ENCODE data around the gene KCNIP4. TPM values are rescaled to one million over a fixed set of nuclear protein-coding genes. Genes with fewer than 3 reads are reported as not detected.

KCNIP4 gene
- polyA plus RNA-seq, 3 donors = 0.09 to 0.25 TPM; not detected in 1

DNA sequence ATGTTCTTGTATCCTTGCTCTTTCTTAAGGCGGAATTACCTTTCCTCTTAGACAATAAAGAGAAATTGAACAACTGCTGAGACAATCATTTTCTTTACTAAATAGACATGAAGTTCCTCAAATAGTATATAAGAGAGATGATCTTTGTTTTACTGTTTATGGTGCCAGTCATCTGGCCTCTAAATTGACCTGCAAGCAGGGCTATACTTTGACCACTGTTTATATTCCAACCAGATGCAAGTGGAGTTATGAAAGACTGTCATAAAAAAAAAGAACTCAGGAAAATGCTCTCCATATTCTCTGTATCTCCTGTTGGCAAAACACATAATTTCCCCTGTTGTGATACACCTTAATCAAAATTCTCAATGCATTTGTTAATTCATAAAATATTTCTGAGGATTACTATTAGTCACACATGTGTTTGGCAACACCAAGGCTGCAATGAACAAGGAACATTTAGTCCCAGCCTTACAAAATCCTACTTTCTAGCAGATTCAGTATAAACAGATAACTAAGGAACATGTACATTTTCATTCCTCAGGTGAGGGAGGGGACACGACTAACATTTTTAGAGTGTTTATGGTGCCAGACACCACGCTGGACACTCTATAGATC, 562.3 kb downstream of the KCNIP4 start:
- no peak for DNase-seq
- Histone ChIP-seq H3K36me3 (replicated peaks in 1 of 2; ENCODE audit: control insufficient read depth in 1 of 2, insufficient read depth in 2 of 2, low read length in 2 of 2) (no peaks in the 10 kb centered on the region), H4K20me1 (ENCODE audit: insufficient read depth, low read length) (no peaks in the 10 kb centered on the region), H3K9ac (ENCODE audit: insufficient read depth, low read length, poor library complexity, severe bottlenecking) (no peak overlapping the region), H3K9me3 (replicated peaks in 1 of 2; ENCODE audit: control insufficient read depth in 1 of 2, insufficient read depth in 1 of 2, low read length in 2 of 2) (no peaks in the 10 kb centered on the region), H3K79me2 (ENCODE audit: insufficient read depth, low read length) (no peaks in the 10 kb centered on the region), H3K27me3 (ENCODE audit: control insufficient read depth in 2 of 2, insufficient read depth in 2 of 2, low read length in 2 of 2) (no peaks in the 10 kb centered on the region), H3K4me1 (ENCODE audit: control insufficient read depth in 1 of 2, insufficient read depth in 2 of 2, low read length in 2 of 2) (no peaks in the 10 kb centered on the region), H3K27ac (ENCODE audit: low read depth in 1 of 2, low read length in 2 of 2) (no peak overlapping the region), H3K4me2 (replicated peaks; ENCODE audit: extremely low read depth, low read length, poor library complexity, severe bottlenecking) (no peak overlapping the region), H2AFZ (ENCODE audit: insufficient read depth, low read depth, low read length, poor library complexity, severe bottlenecking) (no peak overlapping the region), H3K4me3 (replicated peaks in 1 of 3; ENCODE audit: low read depth in 2 of 3, low read length in 3 of 3) (no peak overlapping the region)
- Mint-ChIP-seq H3K27ac (no peak overlapping the region), H3K4me3 (no peak overlapping the region), H3K4me1 (no peaks in the 10 kb centered on the region), H3K9me3 (peaks cover 0 to 6% (median 3%) of the 10 kb centered on the region in 7 donors), H3K27me3 (ENCODE audit: low read depth in 3 of 3) (no peaks in the 10 kb centered on the region), H3K36me3 (no peaks in the 10 kb centered on the region)
- TF ChIP-seq, protein P1, sequence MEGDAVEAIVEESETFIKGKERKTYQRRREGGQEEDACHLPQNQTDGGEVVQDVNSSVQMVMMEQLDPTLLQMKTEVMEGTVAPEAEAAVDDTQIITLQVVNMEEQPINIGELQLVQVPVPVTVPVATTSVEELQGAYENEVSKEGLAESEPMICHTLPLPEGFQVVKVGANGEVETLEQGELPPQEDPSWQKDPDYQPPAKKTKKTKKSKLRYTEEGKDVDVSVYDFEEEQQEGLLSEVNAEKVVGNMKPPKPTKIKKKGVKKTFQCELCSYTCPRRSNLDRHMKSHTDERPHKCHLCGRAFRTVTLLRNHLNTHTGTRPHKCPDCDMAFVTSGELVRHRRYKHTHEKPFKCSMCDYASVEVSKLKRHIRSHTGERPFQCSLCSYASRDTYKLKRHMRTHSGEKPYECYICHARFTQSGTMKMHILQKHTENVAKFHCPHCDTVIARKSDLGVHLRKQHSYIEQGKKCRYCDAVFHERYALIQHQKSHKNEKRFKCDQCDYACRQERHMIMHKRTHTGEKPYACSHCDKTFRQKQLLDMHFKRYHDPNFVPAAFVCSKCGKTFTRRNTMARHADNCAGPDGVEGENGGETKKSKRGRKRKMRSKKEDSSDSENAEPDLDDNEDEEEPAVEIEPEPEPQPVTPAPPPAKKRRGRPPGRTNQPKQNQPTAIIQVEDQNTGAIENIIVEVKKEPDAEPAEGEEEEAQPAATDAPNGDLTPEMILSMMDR (IDR thresholded peaks at IDR 0.05) = no peak
- WGBS (ENCODE audit: insufficient coverage) = no CpG with 5 or more reads among the region's 3 CpGs
- intact Hi-C loops (cut with micrococcal nuclease) = no loop called here

DNA sequence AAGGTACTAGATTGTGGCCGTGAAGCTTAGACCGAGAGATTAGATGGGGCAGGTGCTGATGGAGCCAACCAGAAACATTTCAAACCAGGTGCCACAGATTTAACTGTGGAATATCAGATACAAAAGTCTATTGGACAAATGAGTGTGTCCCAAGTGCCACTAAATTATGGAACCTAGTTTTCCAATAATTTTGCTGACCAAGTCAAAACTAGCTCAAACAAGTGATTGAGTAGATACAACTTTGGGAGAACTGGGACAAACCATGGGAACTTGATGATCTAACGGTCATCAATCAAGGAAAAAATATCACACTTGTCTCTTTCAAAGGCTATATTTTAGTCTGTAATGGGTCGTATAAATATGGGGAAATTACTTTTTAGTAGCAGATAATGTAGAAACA, 562.9 kb downstream of the KCNIP4 start:
- Histone ChIP-seq H3K4me1 (ENCODE audit: control insufficient read depth in 1 of 2, insufficient read depth in 2 of 2, low read length in 2 of 2) (no peaks in the 10 kb centered on the region), H3K27me3 (ENCODE audit: control insufficient read depth in 2 of 2, insufficient read depth in 2 of 2, low read length in 2 of 2) (no peaks in the 10 kb centered on the region), H3K4me2 (replicated peaks; ENCODE audit: extremely low read depth, low read length, poor library complexity, severe bottlenecking) (no peak overlapping the region), H2AFZ (ENCODE audit: insufficient read depth, low read depth, low read length, poor library complexity, severe bottlenecking) (no peak overlapping the region), H3K79me2 (ENCODE audit: insufficient read depth, low read length) (no peaks in the 10 kb centered on the region), H3K9ac (ENCODE audit: insufficient read depth, low read length, poor library complexity, severe bottlenecking) (no peak overlapping the region), H4K20me1 (ENCODE audit: insufficient read depth, low read length) (no peaks in the 10 kb centered on the region), H3K9me3 (replicated peaks in 1 of 2; ENCODE audit: control insufficient read depth in 1 of 2, insufficient read depth in 1 of 2, low read length in 2 of 2) (no peaks in the 10 kb centered on the region), H3K36me3 (replicated peaks in 1 of 2; ENCODE audit: control insufficient read depth in 1 of 2, insufficient read depth in 2 of 2, low read length in 2 of 2) (no peaks in the 10 kb centered on the region), H3K4me3 (replicated peaks in 1 of 3; ENCODE audit: low read depth in 2 of 3, low read length in 3 of 3) (no peak overlapping the region), H3K27ac (ENCODE audit: low read depth in 1 of 2, low read length in 2 of 2) (no peak overlapping the region)
- no peaks in the 10 kb centered on the region for H3K36me3 Mint-ChIP-seq
- H3K9me3 Mint-ChIP-seq = peaks cover 0 to 6% (median 3%) of the 10 kb centered on the region in 7 donors
- no peak for DNase-seq
- H3K27ac Mint-ChIP-seq = no peak overlapping the region
- H3K27me3 Mint-ChIP-seq (ENCODE audit: low read depth in 3 of 3) = no peaks in the 10 kb centered on the region
- 80% methylated on average over 1 of the region's 4 CpGs for WGBS (ENCODE audit: insufficient coverage)
- TF ChIP-seq, protein P1 (IDR thresholded peaks at IDR 0.05) = no peak
- no peak overlapping the region for H3K4me3 Mint-ChIP-seq
- H3K4me1 Mint-ChIP-seq = no peaks in the 10 kb centered on the region
- intact Hi-C loops (cut with micrococcal nuclease) = no loop called here

Data from CD14-positive monocyte (primary cell).